HG03432 (cell line): Measurements from ENCODE around the gene PTPN14.
A peak's percentile ranks its signal among the peaks of the same experiment; 100 is the strongest.
"Not testable (repeated sequence)": the region's sequence is repeated elsewhere in the genome, so short reads cannot be mapped to it uniquely, and the experiment has no call there.

Experiments
- ATAC-seq: cut with Tn5 transposase; IDR thresholded peaks from one replicate; pipeline ENCODE4 v1.9.1; 2021; ENCODE audit warnings: mild to moderate bottlenecking, moderate library complexity; ENCODE audit not compliant: unreplicated experiment

The PTPN14 gene

GRCh38 chr1:214513394-214513793 lies 38.0 kb downstream of the PTPN14 start:
- ATAC-seq = no peak

- ATAC-seq = no peak
Measured at GRCh38 chr1:214511639-214511998, 39.8 kb downstream of the PTPN14 start.

GRCh38 chr1:214510914-214511638 lies 40.3 kb downstream of the PTPN14 start:
- ATAC-seq = no peak

DNA sequence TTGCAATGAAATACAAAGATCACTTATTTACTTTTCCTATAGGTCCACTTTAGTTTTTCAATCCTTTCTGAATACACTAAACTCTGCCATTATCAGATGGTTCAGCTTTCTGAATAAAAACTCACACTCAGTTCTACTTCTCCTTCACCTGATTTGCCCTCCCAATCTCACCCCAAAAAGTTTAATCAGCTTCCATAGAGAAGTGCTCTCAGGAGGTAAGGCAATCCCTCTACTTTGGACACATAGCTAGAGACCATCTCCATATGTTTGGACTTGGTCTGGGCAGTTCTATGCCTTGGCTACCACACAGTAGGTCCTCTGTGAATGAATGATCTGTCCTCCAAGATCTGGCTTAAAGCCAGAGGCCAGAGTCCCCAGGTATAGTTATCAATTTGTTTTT lies 40.9 kb downstream of the PTPN14 start:
- ATAC-seq = no peak

DNA sequence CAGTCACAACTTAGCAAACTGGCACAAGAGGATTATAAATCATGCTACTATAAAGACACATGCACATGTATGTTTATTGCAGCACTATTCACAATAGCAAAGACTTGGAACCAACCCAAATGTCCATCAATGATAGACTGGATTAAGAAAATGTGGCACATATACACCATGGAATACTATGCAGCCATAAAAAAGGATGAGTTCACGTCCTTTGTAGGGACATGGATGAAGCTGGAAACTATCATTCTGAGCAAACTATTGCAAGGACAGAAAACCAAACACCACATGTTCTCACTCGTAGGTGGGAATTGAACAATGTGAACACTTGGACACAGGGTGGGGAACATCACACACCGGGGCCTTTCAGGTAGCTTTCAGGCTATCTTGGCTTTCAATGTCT lies 41.8 kb downstream of the PTPN14 start:
- ATAC-seq = not testable (repeated sequence)

DNA sequence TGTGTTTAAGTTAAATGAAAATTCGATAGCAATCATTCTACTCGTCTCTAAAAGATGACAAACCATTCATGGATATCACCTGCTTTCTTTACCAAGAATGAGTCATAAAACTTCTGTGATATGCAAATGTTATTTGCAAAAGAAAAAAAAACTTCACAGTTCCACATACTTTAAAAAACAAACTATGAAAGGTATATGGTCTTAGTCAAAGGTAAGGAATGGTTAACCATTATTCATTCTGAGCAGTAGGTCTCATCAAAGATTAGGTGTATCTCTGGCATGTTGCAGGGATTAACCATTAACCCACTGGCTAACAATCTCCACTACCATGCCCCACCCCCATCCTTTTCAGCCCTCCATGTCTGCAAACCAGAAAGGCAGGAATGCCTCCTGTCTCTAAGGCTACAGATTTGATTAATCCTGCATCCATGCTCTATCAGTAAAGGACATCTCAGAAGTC lies 44.4 kb downstream of the PTPN14 start:
- peak; percentile 85 for ATAC-seq

GRCh38 chr1:214505134-214505533 lies 46.3 kb downstream of the PTPN14 start:
- ATAC-seq = no peak

GRCh38 chr1:214504330-214504729 lies 47.1 kb downstream of the PTPN14 start:
- ATAC-seq = no peak

DNA sequence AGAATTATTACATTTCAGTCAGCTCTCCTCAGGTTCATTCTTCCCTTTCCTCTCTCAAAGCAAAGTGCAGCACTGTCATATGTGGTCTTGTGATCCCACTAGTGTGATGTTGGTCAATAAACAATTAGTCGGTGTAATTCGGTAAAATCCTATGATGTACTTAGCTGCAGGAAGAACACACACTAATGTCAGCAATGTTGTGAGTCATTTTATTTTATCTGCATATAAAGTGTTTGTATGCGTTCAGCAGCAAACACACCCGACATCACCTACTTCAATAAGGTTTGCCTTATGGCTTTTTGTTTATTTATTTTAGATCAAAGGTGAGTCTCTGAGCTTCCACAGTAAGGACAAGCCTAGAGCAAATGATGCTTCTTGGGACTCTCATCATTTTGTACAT lies 47.8 kb downstream of the PTPN14 start:
- ATAC-seq = no peak

GRCh38 chr1:214500340-214501055 lies 50.9 kb downstream of the PTPN14 start:
- no peak for ATAC-seq

DNA sequence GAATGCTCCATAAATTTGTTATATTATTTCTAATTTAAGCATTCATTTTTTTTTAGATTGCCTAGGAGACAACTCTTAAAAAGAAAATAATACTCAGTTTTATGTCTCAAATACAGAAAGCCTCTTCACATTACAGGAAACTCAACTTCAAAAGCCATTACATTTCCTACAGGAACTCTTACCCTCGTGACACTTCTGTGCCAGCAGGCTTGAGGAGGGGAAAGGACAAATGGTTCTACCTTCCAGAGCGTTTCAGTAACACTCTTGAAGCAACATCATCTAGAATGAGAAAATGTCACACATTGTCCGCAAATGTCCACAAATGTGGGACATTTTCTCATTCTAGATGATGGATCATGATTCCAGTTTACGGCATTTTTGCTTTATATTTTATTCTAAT lies 51.7 kb downstream of the PTPN14 start:
- ATAC-seq = no peak

GRCh38 chr1:214498021-214498420 lies 53.4 kb downstream of the PTPN14 start:
- no peak for ATAC-seq

- no peak for ATAC-seq
Measured at GRCh38 chr1:214496126-214496525, 55.3 kb downstream of the PTPN14 start.

- no peak for ATAC-seq
Measured at GRCh38 chr1:214494706-214495105, 56.7 kb downstream of the PTPN14 start.

GRCh38 chr1:214494179-214494578 lies 57.2 kb downstream of the PTPN14 start:
- not testable (repeated sequence) for ATAC-seq

GRCh38 chr1:214493126-214493796 lies 58.1 kb downstream of the PTPN14 start:
- no peak for ATAC-seq

- no peak for ATAC-seq
Measured at GRCh38 chr1:214492401-214493075, 58.9 kb downstream of the PTPN14 start.

- ATAC-seq = peak; percentile 53
Measured at GRCh38 chr1:214491468-214492146, 59.8 kb downstream of the PTPN14 start.

DNA sequence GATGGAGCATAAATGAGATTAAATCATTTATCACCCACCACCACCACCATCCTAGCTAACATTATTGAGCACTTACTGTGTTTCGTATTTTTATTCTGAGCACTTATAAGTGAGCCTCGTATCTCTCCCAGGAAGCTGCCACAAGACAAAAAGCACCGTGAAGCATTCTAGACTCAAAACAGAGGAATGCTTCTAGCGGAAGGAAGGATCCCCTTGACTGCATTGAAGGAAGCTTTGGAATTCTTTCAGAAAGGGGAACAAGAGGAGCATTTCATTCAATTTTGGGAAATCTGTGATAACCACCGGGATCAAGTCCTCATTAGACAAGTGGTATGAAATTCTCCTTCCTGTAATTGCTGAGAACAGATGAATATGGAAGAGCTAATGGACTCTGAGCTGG lies 66.3 kb downstream of the PTPN14 start:
- ATAC-seq = no peak

DNA sequence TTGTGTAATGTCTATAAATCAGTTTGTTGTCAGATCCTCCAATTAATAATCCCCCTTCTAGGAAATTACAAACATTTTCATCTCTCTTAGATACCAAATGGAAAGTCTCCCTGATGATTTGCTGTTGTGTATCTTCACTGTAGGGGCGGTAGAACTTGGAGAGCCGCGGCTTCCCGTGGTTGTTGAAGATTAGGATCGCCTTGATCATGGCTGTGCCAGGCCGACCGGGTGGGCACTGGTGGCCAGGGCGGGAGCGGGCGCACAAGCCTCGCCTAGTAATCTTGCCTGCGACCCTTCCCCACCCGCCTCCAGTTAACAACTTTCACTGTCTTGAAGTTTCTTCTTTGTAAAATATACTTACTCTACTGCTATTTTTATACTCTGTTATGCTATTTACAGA lies 68.2 kb downstream of the PTPN14 start:
- not testable (repeated sequence) for ATAC-seq
